Thyroid gland (tissue), 4 donors: ENCODE results near the gene CCDC183. TPM values are rescaled to one million over a fixed set of nuclear protein-coding genes. Genes with fewer than 3 reads are reported as not detected.
A peak's percentile ranks its signal among the peaks of the same experiment; 100 is the strongest.
"Not testable (repeated sequence)": the region's sequence is repeated elsewhere in the genome, so short reads cannot be mapped to it uniquely, and the experiment has no call there.

Experiments used
- DNase-seq, 2 donors: peaks; one replicate each; pipeline ENCODE4 v3.0.0-alpha.2; 2019
- H3K27ac ChIP-seq, 3 donors: fragments of 200-600 bp; sonication (generic); 1 replicate in 2 of 3; 2 replicates in 1 of 3; pipeline ENCODE4 v1.5.1; 2016 to 2019; ENCODE audit warnings: mild to moderate bottlenecking in 1 of 3, moderate library complexity in 1 of 3
- H3K27me3 ChIP-seq: fragments of 200-600 bp; sonication (generic); one replicate; pipeline ENCODE4 v1.5.1; 2019
- H3K36me3 ChIP-seq, 2 donors: fragments of 200-600 bp; sonication (generic); one replicate each; pipeline ENCODE4 v1.5.1; 2016 to 2019
- H3K4me1 ChIP-seq, 2 donors: fragments of 200-600 bp; sonication (generic); one replicate each; pipeline ENCODE4 v1.5.1; 2017 to 2019
- H3K4me3 ChIP-seq, 3 donors: fragments of 200-600 bp; sonication (generic); replicated peaks in 1 of 3; 1 replicate in 2 of 3; 2 replicates in 1 of 3; pipeline ENCODE4 v1.5.1; 2016; ENCODE audit warnings: mild to moderate bottlenecking in 1 of 3
- H3K9me3 ChIP-seq: fragments of 200-600 bp; sonication (generic); one replicate; pipeline ENCODE4 v1.5.1; 2017
- POLR2A ChIP-seq, 2 donors: fragments of 450-650 bp; IDR thresholded peaks; one replicate each; pipeline ENCODE4 v1.6.1; 2017; ENCODE audit warnings: antibody characterized with exemption in 2 of 2, mild to moderate bottlenecking in 2 of 2, moderate library complexity in 1 of 2
- WGBS, 2 donors: methylation state at CpG; one replicate each; pipeline ENCODE4 v1.1.5; 2017; 5-methylcytosine and 5-hydroxymethylcytosine counted together
- intact Hi-C: fragments of 100-400 bp; cut with DNase I; formaldehyde crosslinking; loops from one replicate; pipeline ENCODE4 v1.15.1; 2023
- total RNA-seq, 4 donors: library from RNA; depleted of rRNA; stranded (reverse); fragments of >200 nt; gene quantifications; one replicate each; pipeline ENCODE4 v1.2.3, GENCODE V29; 2016
- TF ChIP-seq, protein P1 (sequence below), 6 experiments: fragments of 200-600 bp in 3 of 6; fragments of 450-650 bp in 3 of 6; sonication (generic) in 3 of 6; IDR thresholded peaks; one replicate each; pipeline ENCODE4 v1.5.1; 2016 to 2019; ENCODE audit warnings: antibody characterized with exemption in 6 of 6, mild to moderate bottlenecking in 2 of 6, inconsistent platforms in 1 of 6, moderate library complexity in 1 of 6

The CCDC183 gene
- total RNA-seq, 4 donors from 2014 or later: 1.3 to 4.6 (median 2.8) TPM

DNA sequence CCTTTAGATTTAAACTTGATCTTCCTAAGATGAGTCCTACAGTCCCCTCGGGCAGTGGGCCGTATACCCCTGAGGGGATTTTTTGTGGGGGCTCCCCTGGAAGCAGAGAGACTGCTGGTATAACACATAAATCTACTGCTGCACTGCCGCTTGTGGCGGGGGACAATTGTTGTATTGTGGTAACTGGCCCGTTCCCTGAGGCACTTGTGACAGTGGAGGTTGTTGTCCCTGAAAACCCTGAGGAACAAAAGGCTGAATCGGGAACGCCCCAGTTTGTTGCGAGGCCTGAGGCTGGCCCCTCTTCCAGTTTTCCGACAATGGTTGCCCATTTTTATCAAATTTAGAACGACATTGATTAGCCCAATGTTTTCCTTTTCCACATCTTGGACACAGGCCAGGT is 9.7 kb upstream of the CCDC183 start:
- H3K4me3 ChIP-seq: no peak overlapping the region
- H3K9me3 ChIP-seq: no peaks in the 10 kb centered on the region
- H3K4me1 ChIP-seq: peaks cover 0 to 20% of the 10 kb centered on the region in 2 donors
- TF ChIP-seq, protein P1, sequence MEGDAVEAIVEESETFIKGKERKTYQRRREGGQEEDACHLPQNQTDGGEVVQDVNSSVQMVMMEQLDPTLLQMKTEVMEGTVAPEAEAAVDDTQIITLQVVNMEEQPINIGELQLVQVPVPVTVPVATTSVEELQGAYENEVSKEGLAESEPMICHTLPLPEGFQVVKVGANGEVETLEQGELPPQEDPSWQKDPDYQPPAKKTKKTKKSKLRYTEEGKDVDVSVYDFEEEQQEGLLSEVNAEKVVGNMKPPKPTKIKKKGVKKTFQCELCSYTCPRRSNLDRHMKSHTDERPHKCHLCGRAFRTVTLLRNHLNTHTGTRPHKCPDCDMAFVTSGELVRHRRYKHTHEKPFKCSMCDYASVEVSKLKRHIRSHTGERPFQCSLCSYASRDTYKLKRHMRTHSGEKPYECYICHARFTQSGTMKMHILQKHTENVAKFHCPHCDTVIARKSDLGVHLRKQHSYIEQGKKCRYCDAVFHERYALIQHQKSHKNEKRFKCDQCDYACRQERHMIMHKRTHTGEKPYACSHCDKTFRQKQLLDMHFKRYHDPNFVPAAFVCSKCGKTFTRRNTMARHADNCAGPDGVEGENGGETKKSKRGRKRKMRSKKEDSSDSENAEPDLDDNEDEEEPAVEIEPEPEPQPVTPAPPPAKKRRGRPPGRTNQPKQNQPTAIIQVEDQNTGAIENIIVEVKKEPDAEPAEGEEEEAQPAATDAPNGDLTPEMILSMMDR (IDR thresholded peaks at IDR 0.05): no peak
- TF ChIP-seq POLR2A (IDR thresholded peaks at IDR 0.05): no peak
- intact Hi-C loops: loop anchor here (5.0 kb wide), 2 partner anchors 246 to 281 kb away; partner anchors contain the start of gene FUT7
- no peaks in the 10 kb centered on the region for H3K36me3 ChIP-seq
- no peak overlapping the region for H3K27ac ChIP-seq
- 75 to 78% methylated on average over 10 of the region's 10 CpGs for WGBS, 2 donors
- H3K27me3 ChIP-seq: no peaks in the 10 kb centered on the region
- no peak for DNase-seq

DNA sequence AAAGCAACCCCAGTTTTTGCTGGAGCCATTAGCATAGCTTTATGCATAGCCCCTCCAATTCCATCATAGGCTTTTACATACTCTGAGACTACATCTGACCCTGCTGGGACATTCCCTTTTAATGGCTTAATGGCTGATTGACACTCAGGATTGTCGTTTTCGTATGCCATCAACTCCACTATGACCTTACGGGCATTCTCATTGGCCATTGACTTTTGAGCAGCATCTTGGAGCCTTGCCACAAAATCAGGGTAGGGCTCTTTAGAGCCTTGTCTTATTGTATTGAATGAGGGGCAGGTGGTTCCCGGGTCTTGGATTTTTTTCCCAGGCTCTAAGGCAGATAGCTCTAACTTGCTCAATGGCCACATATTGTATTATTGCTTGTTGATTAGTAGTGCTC is 9.2 kb upstream of the CCDC183 start:
- H3K4me1 ChIP-seq: peaks cover 5 to 25% of the 10 kb centered on the region in 2 donors
- H3K4me3 ChIP-seq, H3K9me3 ChIP-seq, H3K27ac ChIP-seq, H3K36me3 ChIP-seq, DNase-seq, H3K27me3 ChIP-seq: not testable (repeated sequence)
- intact Hi-C loops: loop anchor here (5.0 kb wide), 2 partner anchors 245 to 280 kb away; partner anchors contain the start of gene FUT7
- WGBS, 2 donors: 17 to 19% methylated on average over 4 of the region's 4 CpGs

DNA sequence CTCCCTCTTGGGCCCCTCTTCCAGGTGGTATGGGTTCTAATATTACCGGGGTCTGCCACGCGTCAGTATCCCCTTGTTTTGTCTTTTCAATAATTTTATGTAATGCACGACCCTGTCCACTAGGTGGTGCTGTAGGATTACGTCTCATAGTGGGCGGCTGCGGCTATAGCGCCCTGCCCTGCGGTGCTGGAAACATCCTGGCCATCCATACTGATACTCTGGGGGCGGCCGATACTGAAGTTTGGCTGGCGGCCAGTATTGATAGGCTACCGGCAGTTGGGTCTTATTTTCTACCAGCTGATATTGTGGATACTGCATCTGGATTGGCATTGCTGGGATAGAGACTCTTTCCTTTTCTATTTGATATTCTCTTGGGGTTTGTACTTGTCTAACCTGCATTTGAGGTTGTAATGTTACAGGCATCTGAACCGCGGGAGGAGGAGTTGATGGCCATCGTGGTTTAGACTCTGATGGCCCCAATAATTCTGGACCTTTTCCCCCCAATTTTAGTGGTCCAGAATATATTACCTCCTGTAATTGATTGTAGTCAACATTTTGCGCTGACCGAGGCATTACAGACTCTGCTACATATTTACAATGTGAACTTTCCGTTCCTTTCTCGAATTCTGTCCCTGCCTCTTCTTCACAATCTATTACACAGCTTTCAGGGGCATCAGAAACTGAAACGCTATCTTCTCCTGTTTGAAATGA is 8.3 kb upstream of the CCDC183 start:
- no peaks in the 10 kb centered on the region for H3K9me3 ChIP-seq
- no peak overlapping the region for H3K27ac ChIP-seq
- peak; percentile 52 to 56 for DNase-seq
- no peaks in the 10 kb centered on the region for H3K36me3 ChIP-seq
- H3K4me3 ChIP-seq: no peak overlapping the region
- H3K4me1 ChIP-seq: peaks cover 13 to 32% of the 10 kb centered on the region in 2 donors
- intact Hi-C loops: loop anchor here (5.0 kb wide), 2 partner anchors 244 to 279 kb away; partner anchors contain the start of gene FUT7
- H3K27me3 ChIP-seq: no peaks in the 10 kb centered on the region
- 21 to 22% methylated on average over 21 of the region's 21 CpGs for WGBS, 2 donors
- no peak for TF ChIP-seq POLR2A (IDR thresholded peaks at IDR 0.05)
- TF ChIP-seq, protein P1 (IDR thresholded peaks at IDR 0.05): peak; percentile 65 to 86 (median 82)

DNA sequence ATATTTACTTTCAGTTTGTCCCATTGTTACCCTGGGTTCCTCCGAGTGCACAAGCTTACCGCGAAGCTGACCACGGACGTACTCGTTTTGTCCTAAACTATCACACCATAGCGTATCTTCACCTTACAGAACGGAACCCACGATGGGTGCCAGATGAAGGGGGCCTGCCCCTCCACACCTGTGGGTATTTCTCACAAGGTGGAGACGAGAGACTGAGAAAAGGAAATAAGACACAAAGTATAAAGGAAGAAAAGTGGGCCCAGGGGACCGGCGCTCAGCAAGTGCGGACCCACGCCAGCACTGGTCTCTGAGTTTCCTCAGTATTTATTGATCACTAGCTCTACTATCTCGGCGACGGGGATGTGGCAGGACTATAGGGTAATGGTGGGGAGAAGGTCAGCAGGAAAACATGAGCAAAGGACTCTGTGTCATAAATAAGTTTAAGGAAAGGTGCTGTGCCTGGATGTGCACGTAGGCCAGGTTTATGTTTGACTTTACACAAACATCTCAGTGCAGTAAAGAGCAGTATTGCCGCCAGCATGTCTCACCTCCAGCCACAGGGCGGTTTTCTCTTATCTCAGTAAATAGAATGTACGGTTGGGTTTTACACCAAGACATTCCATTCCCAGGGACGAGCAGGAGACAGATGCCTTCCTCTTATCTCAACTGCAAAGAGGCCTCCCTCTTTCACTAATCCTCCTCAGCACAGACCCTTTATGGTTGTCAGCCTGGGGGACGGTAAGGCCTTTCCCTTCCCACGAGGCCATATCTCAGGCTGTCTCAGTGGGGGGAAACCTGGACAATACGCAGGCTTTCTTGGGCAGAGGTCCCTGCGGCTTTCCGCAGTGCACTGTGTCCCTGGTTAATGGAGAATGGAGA is 7.3 kb upstream of the CCDC183 start:
- not testable (repeated sequence) for H3K9me3 ChIP-seq, DNase-seq, H3K27ac ChIP-seq, H3K27me3 ChIP-seq, H3K4me3 ChIP-seq, H3K36me3 ChIP-seq
- intact Hi-C loops: loop anchor here (5.0 kb wide), 2 partner anchors 243 to 278 kb away; partner anchors contain the start of gene FUT7
- H3K4me1 ChIP-seq: peaks cover 13 to 32% of the 10 kb centered on the region in 2 donors
- WGBS, 2 donors: 83% methylated on average over 27 of the region's 27 CpGs

DNA sequence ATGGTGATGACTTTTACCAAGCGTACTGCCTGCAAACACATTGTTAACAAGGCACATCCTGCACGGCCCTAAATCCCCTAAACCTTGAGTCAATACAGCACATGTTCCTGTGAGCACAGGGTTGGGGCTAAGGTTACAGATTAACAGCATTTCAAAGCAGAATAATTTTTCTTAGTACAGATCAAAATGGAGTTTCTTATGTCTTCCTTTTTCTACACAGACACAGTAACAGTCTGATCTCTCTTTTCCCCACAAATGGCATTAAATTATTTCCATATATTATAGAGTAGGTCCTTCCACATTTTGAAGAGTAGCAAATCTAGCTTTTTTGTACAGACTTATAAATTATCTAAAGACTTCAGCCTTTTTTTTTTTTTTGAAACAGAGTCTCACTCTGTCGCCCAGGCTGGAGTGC is 6.6 kb upstream of the CCDC183 start:
- H3K27ac ChIP-seq: no peak overlapping the region
- intact Hi-C loops: loop anchor here (5.0 kb wide), 2 partner anchors 243 to 278 kb away; partner anchors contain the start of gene FUT7

More for the DNA sequence above, 6.6 kb upstream of the CCDC183 start:
- TF ChIP-seq, protein P1 (IDR thresholded peaks at IDR 0.05): no peak
- TF ChIP-seq POLR2A (IDR thresholded peaks at IDR 0.05): no peak
- no peaks in the 10 kb centered on the region for H3K36me3 ChIP-seq
- H3K4me3 ChIP-seq: no peak overlapping the region
- no peaks in the 10 kb centered on the region for H3K9me3 ChIP-seq
- H3K4me1 ChIP-seq: peaks cover 13 to 31% of the 10 kb centered on the region in 2 donors
- DNase-seq: no peak
- 80 to 84% methylated on average over 3 of the region's 3 CpGs for WGBS, 2 donors
- H3K27me3 ChIP-seq: no peaks in the 10 kb centered on the region
